ENCODE data around the gene PDPN. TPM values are rescaled to one million over a fixed set of nuclear protein-coding genes. Genes with fewer than 3 reads are reported as not detected.
A peak's percentile ranks its signal among the peaks of the same experiment; 100 is the strongest.

Gene PDPN
- total and polyA plus RNA-seq, 4 donors, result 10.6 to 71.2 (median 44.1) TPM

DNA sequence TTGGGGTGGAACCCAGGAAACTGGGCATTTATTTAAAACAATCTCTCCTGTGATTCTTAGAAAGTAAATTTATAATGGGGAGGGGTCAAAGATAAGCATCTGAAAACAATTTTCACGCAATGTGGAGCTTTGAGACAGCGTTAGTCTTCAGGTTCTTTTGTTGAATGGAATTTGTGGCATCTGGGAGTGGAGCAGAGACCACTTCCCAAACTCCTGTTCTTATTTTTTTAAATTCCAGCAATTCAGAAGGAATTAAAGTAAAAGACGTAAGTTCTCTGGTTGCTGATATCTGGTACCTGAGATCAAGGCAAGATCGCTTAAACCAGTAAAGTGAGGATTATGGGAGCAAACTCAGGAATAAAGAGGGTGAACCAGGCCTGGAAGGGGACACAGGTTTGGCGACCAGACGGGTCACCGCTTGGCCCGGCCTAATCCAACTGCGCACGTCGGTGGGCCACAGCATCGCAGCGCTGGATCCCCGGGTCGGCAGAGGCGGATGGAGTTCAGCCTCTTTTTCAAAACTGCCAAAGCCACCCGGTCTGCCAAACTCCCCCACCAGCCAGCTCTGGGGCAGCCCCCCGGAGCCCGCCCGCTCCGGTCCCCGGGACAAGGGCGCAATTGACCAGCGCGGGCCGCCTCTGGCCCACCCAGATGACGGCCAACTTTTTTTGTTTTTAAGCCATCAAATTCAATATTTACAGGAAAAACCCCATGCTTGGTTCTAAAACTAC, 754 bp upstream of the PDPN start:
- peaks cover 0 to 8% (median 5%) of the 10 kb centered on the region in 3 donors for H3K27me3 ChIP-seq (ENCODE audit: control insufficient read depth in 3 of 3, insufficient read depth in 3 of 3, low read length in 2 of 3)
- 31 to 37% methylated on average over 27 of the region's 27 CpGs for WGBS, 2 donors
- peaks cover 0 to 13% (median 1%) of the 10 kb centered on the region in 5 donors for H3K4me1 ChIP-seq (ENCODE audit: control insufficient read depth in 5 of 5, insufficient read depth in 5 of 5, low read length in 5 of 5)
- H3K9ac ChIP-seq (ENCODE audit: insufficient read depth in 1 of 2, low read length in 2 of 2), result no peak overlapping the region
- ATAC-seq (ENCODE audit: insufficient read depth, low FRiP score) (no peak), DNase-seq (peak in 2 of 3 donors; percentile 24 to 32)
- no peak overlapping the region for H3K27ac ChIP-seq (ENCODE audit: low read depth in 1 of 2, low read length in 1 of 2)
- no peaks in the 10 kb centered on the region for H3K9me3 ChIP-seq (ENCODE audit: control insufficient read depth in 4 of 4, insufficient read depth in 3 of 4, low read length in 3 of 4)
- TF ChIP-seq, protein P1, sequence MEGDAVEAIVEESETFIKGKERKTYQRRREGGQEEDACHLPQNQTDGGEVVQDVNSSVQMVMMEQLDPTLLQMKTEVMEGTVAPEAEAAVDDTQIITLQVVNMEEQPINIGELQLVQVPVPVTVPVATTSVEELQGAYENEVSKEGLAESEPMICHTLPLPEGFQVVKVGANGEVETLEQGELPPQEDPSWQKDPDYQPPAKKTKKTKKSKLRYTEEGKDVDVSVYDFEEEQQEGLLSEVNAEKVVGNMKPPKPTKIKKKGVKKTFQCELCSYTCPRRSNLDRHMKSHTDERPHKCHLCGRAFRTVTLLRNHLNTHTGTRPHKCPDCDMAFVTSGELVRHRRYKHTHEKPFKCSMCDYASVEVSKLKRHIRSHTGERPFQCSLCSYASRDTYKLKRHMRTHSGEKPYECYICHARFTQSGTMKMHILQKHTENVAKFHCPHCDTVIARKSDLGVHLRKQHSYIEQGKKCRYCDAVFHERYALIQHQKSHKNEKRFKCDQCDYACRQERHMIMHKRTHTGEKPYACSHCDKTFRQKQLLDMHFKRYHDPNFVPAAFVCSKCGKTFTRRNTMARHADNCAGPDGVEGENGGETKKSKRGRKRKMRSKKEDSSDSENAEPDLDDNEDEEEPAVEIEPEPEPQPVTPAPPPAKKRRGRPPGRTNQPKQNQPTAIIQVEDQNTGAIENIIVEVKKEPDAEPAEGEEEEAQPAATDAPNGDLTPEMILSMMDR (IDR thresholded peaks at IDR 0.05; ENCODE audit: control extremely low read depth, extremely low read depth), result no peak
- no peaks in the 10 kb centered on the region for H3K36me3 ChIP-seq (ENCODE audit: control insufficient read depth in 4 of 4, insufficient read depth in 4 of 4, low read length in 4 of 4)
- no peak overlapping the region for H3K4me3 ChIP-seq

DNA sequence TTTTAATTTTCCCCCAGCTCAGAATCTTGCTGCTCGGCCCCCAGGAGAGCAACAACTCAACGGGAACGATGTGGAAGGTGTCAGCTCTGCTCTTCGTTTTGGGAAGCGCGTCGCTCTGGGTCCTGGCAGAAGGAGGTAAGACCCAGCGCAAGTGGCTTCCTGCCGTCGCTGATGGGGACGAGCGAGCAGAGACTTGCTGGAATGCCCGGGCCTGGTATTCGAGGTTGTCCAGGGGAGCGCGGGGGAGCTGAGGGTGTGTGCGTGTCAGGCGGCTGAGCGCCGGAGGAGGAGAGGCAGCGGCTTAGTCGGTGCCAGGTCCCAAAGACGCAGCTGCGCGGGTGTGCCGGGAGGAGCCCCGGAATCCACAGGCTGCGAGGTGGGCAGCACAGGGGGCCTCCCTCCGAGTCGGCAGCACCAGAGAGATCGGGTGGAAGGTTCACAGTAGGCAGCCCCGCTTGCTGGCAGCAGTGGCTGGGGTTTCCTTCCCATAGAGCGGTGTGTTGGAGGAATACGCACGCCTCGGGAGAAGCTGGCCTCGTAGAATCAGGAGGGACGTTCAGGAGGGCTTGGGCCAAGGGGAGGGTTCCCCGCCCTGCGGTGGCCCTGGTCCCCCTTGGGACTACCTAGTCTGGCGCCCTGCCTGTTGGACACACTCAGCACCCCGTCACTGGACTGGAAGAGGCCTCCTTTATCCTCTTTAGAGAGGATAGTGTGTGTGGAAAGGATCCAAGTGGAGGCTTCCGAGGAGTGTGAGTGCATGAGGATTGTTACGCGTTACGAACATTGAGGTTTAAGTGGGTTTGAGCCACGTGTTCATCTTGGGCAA, 547 bp downstream of the PDPN start:
- no peaks in the 10 kb centered on the region for H3K9me3 ChIP-seq (ENCODE audit: control insufficient read depth in 4 of 4, insufficient read depth in 3 of 4, low read length in 3 of 4)
- DNase-seq (peak; percentile 46 to 70 (median 63)), ATAC-seq (ENCODE audit: insufficient read depth, low FRiP score) (peak; percentile 50)
- peak overlapping the region; percentile 67 to 76 for H3K27ac ChIP-seq (ENCODE audit: low read depth in 1 of 2, low read length in 1 of 2)
- H3K36me3 ChIP-seq (ENCODE audit: control insufficient read depth in 4 of 4, insufficient read depth in 4 of 4, low read length in 4 of 4), result no peaks in the 10 kb centered on the region
- no peak overlapping the region for H3K4me3 ChIP-seq
- TF ChIP-seq, protein P1 (IDR thresholded peaks at IDR 0.05; ENCODE audit: control extremely low read depth, extremely low read depth), result no peak
- 7 to 8% methylated on average over 45 to 47 of the region's 47 CpGs for WGBS, 2 donors
- H3K4me1 ChIP-seq (ENCODE audit: control insufficient read depth in 5 of 5, insufficient read depth in 5 of 5, low read length in 5 of 5), result peaks cover 0 to 16% (median 1%) of the 10 kb centered on the region in 5 donors
- H3K9ac ChIP-seq (ENCODE audit: insufficient read depth in 1 of 2, low read length in 2 of 2), result peak overlapping the region; percentile 59 to 67
- peaks cover 0 to 8% (median 5%) of the 10 kb centered on the region in 3 donors for H3K27me3 ChIP-seq (ENCODE audit: control insufficient read depth in 3 of 3, insufficient read depth in 3 of 3, low read length in 2 of 3)

DNA sequence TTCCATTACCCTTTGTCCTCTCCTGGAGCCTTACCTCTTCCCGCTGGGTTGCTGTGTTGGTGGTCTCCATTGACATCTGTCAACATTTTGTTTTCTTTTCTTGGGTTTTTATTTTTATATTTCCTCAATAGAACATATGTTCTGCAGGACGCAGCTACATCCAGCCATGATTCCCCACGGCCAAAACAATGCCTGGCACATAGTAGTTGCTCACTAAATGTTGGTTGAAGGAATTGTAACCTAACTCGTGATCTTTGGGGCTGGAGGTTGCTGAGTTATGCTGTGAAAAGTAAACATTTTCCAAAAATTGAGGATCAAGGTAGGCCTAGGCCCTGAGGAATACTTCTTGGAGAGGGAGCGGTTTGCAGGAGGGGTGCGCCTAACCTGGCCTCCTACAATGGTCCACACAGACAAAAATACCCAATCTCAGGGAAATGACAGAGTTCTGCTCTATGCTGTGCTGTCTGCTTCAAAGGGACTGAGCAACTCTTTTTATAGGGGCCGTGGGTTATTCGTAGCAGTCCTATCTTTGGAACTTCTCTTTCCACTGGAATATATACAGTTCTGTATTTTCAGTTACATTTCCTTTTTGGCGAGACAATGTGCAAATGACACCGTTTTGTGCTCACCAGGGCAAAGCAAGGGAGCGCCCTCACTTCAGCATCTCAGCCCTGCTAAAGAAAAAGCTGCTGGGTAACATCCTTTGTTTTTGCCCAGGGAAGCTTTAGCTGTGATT, 1.4 kb downstream of the PDPN start:
- DNase-seq (peak in 1 of 3 donors; percentile 4), ATAC-seq (ENCODE audit: insufficient read depth, low FRiP score) (no peak)
- Histone ChIP-seq H3K4me1 (ENCODE audit: control insufficient read depth in 5 of 5, insufficient read depth in 5 of 5, low read length in 5 of 5) (peaks cover 0 to 20% (median 1%) of the 10 kb centered on the region in 5 donors), H3K4me3 (no peak overlapping the region), H3K9me3 (ENCODE audit: control insufficient read depth in 4 of 4, insufficient read depth in 3 of 4, low read length in 3 of 4) (no peaks in the 10 kb centered on the region), H3K36me3 (ENCODE audit: control insufficient read depth in 4 of 4, insufficient read depth in 4 of 4, low read length in 4 of 4) (no peaks in the 10 kb centered on the region), H3K27ac (ENCODE audit: low read depth in 1 of 2, low read length in 1 of 2) (peak overlapping the region in 1 of 2 donors; percentile 76), H3K9ac (ENCODE audit: insufficient read depth in 1 of 2, low read length in 2 of 2) (no peak overlapping the region), H3K27me3 (ENCODE audit: control insufficient read depth in 3 of 3, insufficient read depth in 3 of 3, low read length in 2 of 3) (peaks cover 0 to 8% (median 5%) of the 10 kb centered on the region in 3 donors)
- TF ChIP-seq, protein P1 (IDR thresholded peaks at IDR 0.05; ENCODE audit: control extremely low read depth, extremely low read depth), result no peak
- 68 to 71% methylated on average over 11 of the region's 11 CpGs for WGBS, 2 donors

Data from lung (tissue), 12 donors.